ENCODE measurements around the gene DCTD.

The DCTD gene

DNA sequence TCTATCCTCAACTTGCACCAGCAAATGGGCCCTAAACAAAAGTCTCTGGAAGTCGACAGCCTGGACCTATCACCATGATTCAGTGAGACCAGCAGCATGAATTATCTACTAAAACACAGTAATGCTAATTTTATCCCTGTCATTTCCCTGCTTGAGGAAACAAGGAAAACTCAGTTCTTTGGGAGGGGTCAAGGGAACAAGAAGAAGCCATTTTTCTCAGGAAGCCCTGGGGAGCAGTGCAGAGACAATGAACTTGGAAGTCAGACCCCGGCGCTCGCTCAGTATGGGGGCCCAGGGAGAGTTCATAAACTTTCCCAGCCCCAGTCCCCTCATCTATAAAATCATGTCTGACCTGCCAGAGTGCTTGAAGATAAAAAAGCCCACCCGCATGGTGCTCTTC lies 50.4 kb downstream of the DCTD start:
- no peak overlapping the region for H3K4me3 ChIP-seq (ENCODE audit: low read depth, low read length)
- TF ChIP-seq, protein P1, sequence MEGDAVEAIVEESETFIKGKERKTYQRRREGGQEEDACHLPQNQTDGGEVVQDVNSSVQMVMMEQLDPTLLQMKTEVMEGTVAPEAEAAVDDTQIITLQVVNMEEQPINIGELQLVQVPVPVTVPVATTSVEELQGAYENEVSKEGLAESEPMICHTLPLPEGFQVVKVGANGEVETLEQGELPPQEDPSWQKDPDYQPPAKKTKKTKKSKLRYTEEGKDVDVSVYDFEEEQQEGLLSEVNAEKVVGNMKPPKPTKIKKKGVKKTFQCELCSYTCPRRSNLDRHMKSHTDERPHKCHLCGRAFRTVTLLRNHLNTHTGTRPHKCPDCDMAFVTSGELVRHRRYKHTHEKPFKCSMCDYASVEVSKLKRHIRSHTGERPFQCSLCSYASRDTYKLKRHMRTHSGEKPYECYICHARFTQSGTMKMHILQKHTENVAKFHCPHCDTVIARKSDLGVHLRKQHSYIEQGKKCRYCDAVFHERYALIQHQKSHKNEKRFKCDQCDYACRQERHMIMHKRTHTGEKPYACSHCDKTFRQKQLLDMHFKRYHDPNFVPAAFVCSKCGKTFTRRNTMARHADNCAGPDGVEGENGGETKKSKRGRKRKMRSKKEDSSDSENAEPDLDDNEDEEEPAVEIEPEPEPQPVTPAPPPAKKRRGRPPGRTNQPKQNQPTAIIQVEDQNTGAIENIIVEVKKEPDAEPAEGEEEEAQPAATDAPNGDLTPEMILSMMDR (IDR thresholded peaks at IDR 0.05; ENCODE audit: borderline replicate concordance, insufficient read depth, low read depth, low read length), result no peak

DNA sequence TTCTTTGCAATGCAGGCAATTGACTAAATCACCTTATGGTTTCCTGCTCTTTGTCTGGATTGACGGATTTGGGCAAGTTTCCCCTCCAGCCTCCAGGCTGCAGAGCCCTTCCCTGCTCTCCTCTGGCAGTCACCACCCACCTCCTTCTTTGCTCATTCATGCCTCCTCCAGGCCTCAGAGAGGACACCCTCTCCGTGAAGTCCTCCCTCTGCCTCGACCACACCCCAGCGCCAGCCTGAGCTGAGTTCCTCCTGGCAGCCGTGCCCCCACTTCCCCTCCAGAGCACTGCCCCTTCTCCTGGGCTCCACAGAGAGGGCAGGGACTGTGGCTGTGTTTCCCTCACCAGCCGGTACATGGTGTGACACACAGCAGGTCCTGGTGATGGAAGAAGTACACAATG lies 53.7 kb downstream of the DCTD start:
- TF ChIP-seq, protein P1 (IDR thresholded peaks at IDR 0.05; ENCODE audit: borderline replicate concordance, insufficient read depth, low read depth, low read length), result no peak
- H3K4me3 ChIP-seq (ENCODE audit: low read depth, low read length), result no peak overlapping the region

DNA sequence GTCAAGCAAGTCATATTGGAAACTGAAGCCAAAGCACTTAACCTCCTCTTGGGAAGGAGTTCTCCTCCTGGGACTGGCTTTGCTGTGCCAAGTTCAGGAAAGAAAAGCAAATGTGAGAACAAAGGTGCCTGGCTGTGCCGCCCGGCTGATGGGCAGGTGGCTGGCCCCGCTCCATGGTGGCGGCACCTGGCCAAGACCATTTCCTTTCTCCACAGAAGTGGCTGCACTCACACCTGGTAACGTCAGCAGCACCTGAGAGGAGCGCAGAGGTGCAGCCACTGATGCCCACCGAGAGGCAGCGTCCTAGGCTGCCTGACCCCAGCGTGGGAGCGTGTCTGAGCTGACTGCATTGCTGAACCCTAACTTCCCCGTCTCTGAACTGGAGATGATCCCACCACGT lies 54.3 kb downstream of the DCTD start:
- TF ChIP-seq, protein P1 (IDR thresholded peaks at IDR 0.05; ENCODE audit: borderline replicate concordance, insufficient read depth, low read depth, low read length), result no peak

DNA sequence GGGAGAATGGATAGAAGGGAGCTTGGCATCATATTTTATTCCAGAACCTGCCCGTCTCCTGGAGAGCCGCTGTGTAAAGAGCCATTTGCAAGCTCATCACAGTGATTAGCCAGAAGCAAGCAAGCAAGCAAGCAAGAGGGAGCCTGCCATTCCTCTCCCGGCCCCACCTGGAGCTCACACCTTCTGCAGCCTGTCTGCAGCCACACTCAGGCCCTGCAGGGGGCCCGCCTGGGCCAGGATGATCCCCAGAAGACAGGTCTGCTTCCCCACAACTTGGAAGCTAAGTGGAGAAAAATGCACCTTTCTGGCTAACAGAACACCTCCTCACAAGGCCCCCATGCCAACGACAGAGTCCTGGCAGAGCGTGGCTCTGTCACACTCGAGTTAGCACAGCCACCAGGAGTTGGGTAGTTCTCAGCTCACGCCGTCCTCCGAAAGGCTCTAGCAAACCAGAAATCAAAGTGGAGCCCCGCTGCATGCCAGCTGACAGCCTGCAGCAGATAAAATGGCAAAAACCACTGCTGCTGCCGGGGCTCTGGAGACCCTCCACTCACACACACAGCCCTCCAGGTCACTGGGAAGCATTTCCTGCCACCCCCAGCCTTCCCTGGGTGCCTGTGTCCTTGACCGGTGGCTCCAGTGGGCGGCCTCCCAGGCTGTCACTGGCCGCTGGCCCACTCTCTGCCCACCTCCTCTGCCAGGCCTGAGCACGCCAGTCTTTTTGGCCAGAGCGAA lies 54.9 kb downstream of the DCTD start:
- no peak overlapping the region for H3K4me3 ChIP-seq (ENCODE audit: low read depth, low read length)
- TF ChIP-seq, protein P1 (IDR thresholded peaks at IDR 0.05; ENCODE audit: borderline replicate concordance, insufficient read depth, low read depth, low read length), result 0 out of 2 replicates have a peak, but pooled peaks have one; percentile 12

More for the DNA sequence above, 54.3 kb downstream of the DCTD start:
- H3K4me3 ChIP-seq (ENCODE audit: low read depth, low read length), result no peak overlapping the region

DNA sequence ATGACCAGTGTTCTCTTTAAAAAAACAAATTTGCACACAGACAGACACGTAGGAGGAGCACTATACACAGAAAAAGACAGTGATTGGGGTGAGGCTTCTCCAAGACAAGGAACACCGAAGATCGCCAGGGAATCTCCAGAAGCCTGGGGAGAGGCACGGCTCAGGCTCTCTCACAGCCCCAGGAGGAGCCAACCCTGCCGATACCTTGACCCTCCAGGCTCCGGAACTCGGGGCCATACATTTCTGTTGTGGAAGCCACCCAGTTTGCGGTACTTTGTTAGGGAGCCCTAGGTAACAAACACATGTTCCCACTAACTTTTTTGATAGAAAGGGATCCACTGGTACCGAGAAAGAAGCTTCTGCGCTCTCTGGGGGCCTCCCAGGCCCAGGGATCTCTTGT lies 55.8 kb downstream of the DCTD start:
- H3K4me3 ChIP-seq (ENCODE audit: low read depth, low read length), result no peak overlapping the region
- TF ChIP-seq, protein P1 (IDR thresholded peaks at IDR 0.05; ENCODE audit: borderline replicate concordance, insufficient read depth, low read depth, low read length), result no peak

DNA sequence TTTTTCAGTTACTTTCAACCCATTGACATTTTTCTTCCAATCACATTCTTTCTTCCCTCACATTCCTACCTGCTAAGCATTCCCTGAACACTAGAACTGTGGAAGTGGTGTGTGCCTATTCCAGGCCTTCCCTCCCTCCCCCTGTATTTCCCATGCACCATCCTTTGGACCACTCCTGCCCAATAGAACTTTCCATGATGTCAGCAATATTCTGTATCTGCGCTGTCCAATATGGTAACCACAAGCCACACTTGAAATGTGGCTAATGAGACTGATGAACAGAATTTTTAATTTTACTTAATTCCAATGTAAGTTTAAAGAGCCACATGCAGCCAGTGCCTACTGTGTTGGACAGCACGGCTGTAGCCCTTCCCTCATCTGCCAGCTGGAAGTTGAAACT lies 57.5 kb downstream of the DCTD start:
- TF ChIP-seq, protein P1 (IDR thresholded peaks at IDR 0.05; ENCODE audit: borderline replicate concordance, insufficient read depth, low read depth, low read length), result no peak
- H3K4me3 ChIP-seq (ENCODE audit: low read depth, low read length), result no peak overlapping the region

DNA sequence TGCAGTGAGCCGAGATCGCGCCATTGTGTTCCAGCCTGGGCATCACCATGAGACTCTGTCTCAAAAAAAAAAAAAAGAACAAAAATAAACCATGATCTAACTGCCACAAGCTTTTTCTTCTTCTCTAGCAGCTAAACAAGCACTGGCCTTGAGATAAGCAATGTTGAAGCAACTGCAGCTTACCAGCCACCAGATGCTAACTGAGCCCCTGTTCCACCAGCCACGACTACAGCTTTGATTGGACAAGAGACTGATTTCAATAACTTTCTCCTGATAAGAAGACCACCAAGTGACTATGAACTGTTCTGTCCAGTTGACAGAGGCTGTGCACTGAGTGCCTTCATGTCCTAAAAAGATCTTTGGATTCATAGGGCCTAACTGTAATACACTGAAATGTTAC lies 58.5 kb downstream of the DCTD start:
- TF ChIP-seq, protein P1 (IDR thresholded peaks at IDR 0.05; ENCODE audit: borderline replicate concordance, insufficient read depth, low read depth, low read length), result no peak
- no peak overlapping the region for H3K4me3 ChIP-seq (ENCODE audit: low read depth, low read length)

Data from GM12875 (cell line).